Kidney epithelial cell (primary cell): ENCODE data around the gene ACVR1C. TPM values are rescaled to one million over a fixed set of nuclear protein-coding genes. Genes with fewer than 3 reads are reported as not detected.
A peak's percentile ranks its signal among the peaks of the same experiment; 100 is the strongest.

ENCODE experiments used
- DNase-seq: peaks from one replicate; pipeline ENCODE4 v3.0.0-alpha.2; 2010; ENCODE audit warnings: low read depth
- H3K27me3 ChIP-seq: 2 replicates; pipeline ENCODE4 v1.6.0; 2011; ENCODE audit warnings: low read length; ENCODE audit not compliant: control insufficient read depth, insufficient read depth
- H3K36me3 ChIP-seq: 2 replicates; pipeline ENCODE4 v1.5.1; 2011; ENCODE audit warnings: low read length; ENCODE audit not compliant: control insufficient read depth, insufficient read depth
- H3K4me3 ChIP-seq: 2 replicates; pipeline ENCODE4 v1.5.1; 2011; ENCODE audit warnings: low read depth, mild to moderate bottlenecking, control low read depth, low read length
- total RNA-seq: library from RNA; depleted of rRNA; stranded (reverse); fragments of >200 nt; gene quantifications from 2 replicates; pipeline ENCODE4 v1.2.3, GENCODE V29; 2015
- TF ChIP-seq, protein P1 (sequence below): IDR thresholded peaks from 2 replicates; pipeline ENCODE4 v1.5.1; 2011; ENCODE audit warnings: mild to moderate bottlenecking, moderate library complexity, low read length, control low read depth, inconsistent platforms; ENCODE audit not compliant: insufficient read depth, poor library complexity, severe bottlenecking

Gene ACVR1C
- total RNA-seq, 1 donor from 2014 or later: 0.13 TPM

DNA sequence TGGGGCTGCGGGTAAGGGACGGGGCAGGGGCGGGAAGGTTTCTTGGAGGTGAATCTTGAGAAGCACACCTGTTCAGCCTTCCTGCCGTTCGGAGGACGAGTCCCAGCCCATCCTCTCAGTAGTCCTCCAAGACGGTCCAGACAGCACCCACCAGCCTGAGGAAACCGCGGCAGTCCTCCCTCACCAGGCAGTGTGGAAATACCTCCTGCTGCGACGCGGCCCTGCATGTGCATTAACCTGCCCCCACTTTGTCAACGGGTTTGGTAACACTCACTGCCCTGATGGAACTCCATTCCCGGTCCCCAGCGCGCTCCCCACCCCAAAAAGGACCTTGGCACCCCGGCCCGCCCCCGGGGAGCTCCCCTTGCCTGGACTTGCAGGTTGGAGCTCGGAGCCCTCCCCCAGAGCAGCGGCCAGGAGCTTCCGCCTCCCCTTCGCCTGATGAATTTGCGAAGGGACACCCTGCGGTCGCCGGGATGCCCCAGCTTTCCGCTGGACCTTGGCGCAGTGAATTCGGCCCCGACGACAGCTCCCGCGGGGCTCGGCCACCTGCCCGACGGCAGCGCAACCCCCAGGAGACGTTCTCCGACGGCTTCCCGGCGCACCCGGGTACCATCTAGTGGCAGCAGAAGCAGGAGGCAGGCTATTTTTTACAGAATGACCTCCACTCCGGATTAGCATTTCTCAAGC lies 31.5 kb downstream of the ACVR1C start:
- TF ChIP-seq, protein P1, sequence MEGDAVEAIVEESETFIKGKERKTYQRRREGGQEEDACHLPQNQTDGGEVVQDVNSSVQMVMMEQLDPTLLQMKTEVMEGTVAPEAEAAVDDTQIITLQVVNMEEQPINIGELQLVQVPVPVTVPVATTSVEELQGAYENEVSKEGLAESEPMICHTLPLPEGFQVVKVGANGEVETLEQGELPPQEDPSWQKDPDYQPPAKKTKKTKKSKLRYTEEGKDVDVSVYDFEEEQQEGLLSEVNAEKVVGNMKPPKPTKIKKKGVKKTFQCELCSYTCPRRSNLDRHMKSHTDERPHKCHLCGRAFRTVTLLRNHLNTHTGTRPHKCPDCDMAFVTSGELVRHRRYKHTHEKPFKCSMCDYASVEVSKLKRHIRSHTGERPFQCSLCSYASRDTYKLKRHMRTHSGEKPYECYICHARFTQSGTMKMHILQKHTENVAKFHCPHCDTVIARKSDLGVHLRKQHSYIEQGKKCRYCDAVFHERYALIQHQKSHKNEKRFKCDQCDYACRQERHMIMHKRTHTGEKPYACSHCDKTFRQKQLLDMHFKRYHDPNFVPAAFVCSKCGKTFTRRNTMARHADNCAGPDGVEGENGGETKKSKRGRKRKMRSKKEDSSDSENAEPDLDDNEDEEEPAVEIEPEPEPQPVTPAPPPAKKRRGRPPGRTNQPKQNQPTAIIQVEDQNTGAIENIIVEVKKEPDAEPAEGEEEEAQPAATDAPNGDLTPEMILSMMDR: peak; percentile 74
- Histone ChIP-seq H3K27me3 (peaks cover 8% of the 10 kb centered on the region), H3K4me3 (peak overlapping the region; percentile 17), H3K36me3 (no peaks in the 10 kb centered on the region)
- no peak for DNase-seq

DNA sequence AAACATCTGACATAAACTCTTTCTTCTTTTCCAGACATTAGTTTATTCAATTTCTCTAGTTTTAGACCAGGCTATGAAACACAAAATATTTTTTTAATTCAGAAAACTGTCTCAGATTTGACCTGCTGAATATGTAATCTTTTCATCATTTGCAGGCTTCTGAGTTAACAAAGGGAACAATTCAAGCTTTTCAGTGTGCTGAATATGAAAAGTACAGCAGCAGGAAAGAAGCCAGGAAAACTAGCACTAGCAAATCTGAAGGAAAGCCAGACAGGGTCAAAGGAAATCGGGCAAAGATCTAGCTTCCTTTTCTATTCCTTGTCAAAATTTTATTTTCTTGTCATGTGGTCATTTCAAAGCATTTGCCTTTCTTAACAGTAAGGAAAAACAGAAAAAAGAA lies 35.3 kb downstream of the ACVR1C start:
- Histone ChIP-seq H3K4me3 (no peak overlapping the region), H3K36me3 (no peaks in the 10 kb centered on the region), H3K27me3 (peaks cover 8% of the 10 kb centered on the region)
- TF ChIP-seq, protein P1: no peak
- no peak for DNase-seq

DNA sequence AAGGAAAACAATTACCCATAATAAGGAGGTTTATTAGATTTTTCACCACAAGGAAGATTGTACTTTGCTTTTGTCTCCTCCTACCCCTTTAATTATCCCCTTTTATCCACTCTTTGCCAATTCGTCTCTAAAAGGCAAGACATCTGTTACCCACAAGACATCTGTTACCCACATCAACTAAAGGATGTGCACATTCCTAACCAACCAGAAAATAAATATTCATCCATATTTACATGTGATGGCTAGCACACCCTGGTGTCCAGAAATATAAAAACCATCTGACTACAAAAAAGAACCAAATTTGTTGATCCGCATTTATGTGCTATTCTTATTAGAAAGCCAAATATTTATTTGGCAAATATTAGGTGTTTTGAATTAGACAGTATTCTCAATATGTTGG lies 35.7 kb downstream of the ACVR1C start:
- Histone ChIP-seq H3K27me3 (peaks cover 8% of the 10 kb centered on the region), H3K36me3 (no peaks in the 10 kb centered on the region), H3K4me3 (no peak overlapping the region)
- no peak for DNase-seq
- TF ChIP-seq, protein P1: peak; percentile 19

DNA sequence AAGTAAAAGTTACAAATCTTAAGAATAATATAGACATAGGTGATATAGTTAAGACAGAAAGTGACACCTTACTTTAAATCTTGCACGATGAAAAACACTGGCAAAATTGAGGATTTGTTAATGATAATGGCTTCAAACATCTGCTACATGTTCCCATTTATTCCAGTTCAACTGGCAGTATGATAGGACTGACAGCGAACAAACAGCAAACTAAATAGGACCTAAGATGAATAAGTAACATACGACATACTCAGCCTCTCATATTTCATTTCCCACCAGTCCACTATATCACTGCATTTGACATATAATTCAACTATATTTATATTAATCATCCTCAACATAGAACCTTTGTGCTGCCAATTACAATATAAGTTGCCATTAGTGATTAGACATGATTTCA lies 36.3 kb downstream of the ACVR1C start:
- DNase-seq: no peak
- H3K4me3 ChIP-seq: no peak overlapping the region
- no peaks in the 10 kb centered on the region for H3K36me3 ChIP-seq
- peaks cover 7% of the 10 kb centered on the region for H3K27me3 ChIP-seq
- TF ChIP-seq, protein P1: no peak

DNA sequence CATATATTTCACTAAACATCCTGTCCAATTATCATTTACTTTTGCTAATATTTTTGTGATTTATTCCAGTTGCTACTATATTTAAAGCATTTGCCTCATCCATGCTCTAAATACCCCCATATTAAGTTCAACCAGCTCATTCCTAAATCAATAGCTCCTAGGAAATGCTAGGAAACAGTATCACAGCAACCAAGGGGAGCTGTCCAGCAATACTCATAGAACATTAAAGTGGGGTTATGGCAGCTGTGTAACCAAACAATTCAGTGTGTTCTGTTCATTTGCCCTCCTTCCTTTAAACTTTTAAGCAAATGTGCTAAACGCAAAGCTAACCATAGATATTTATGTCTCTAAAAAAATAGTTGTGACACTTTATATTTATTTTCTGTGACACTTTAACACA lies 41.1 kb downstream of the ACVR1C start:
- Histone ChIP-seq H3K27me3 (no peaks in the 10 kb centered on the region), H3K4me3 (no peak overlapping the region), H3K36me3 (no peaks in the 10 kb centered on the region)
- TF ChIP-seq, protein P1: no peak
- DNase-seq: no peak

DNA sequence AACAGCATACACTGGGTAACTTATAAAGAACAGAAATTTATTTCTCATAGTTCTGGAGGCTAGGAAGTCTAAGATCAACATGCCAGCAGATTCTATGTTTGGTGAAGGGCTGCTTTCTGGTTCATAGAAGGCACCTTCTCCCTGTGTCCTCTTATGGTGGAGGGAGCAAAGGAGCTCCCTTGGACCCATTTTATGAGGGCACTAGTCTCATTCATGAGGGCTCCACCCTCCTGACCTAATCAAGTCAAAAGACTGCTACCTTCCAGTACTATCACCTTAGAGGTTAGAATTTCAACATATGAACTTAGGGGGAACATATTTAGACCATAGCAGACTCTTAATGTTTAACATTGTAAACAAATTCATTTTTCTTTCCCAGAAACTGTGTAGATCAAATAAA lies 54.5 kb downstream of the ACVR1C start:
- no peaks in the 10 kb centered on the region for H3K27me3 ChIP-seq
- TF ChIP-seq, protein P1: no peak
- H3K36me3 ChIP-seq: no peaks in the 10 kb centered on the region
- H3K4me3 ChIP-seq: no peak overlapping the region
- no peak for DNase-seq
